Stimulated activated CD4-positive, alpha-beta T cell treated with anti-CD3 and anti-CD28 coated beads, Interleukin-15, amount 100 ng/mL, for 1 hour (primary cell): ENCODE data around the gene CDK5RAP2.

Experiments used
- DNase-seq, 2 donors: peaks; one replicate each; pipeline ENCODE4 v3.0.0-alpha.2; 2020; ENCODE audit warnings: low read depth in 1 of 2, low spot score in 1 of 2

Gene CDK5RAP2

GRCh38 chr9:120362446-120362845 is 217.5 kb downstream of the CDK5RAP2 start:
- DNase-seq, result no peak

- DNase-seq, result no peak
Measured at GRCh38 chr9:120361551-120361950, 218.4 kb downstream of the CDK5RAP2 start.

- DNase-seq, result no peak
Measured at GRCh38 chr9:120360510-120360909, 219.5 kb downstream of the CDK5RAP2 start.

- no peak for DNase-seq
Measured at GRCh38 chr9:120360046-120360445, 219.9 kb downstream of the CDK5RAP2 start.

GRCh38 chr9:120358877-120359276 is 221.1 kb downstream of the CDK5RAP2 start:
- DNase-seq, result no peak

GRCh38 chr9:120353506-120353905 is 226.5 kb downstream of the CDK5RAP2 start:
- no peak for DNase-seq

GRCh38 chr9:120351106-120351505 is 228.9 kb downstream of the CDK5RAP2 start:
- no peak for DNase-seq

- DNase-seq, result no peak
Measured at GRCh38 chr9:120350596-120350995, 229.4 kb downstream of the CDK5RAP2 start.

GRCh38 chr9:120348951-120349429 is 231.0 kb downstream of the CDK5RAP2 start:
- no peak for DNase-seq

GRCh38 chr9:120345379-120345778 is 234.6 kb downstream of the CDK5RAP2 start:
- DNase-seq, result no peak

- DNase-seq, result no peak
Measured at GRCh38 chr9:120344230-120344629, 235.7 kb downstream of the CDK5RAP2 start.

- DNase-seq, result no peak
Measured at GRCh38 chr9:120343416-120343815, 236.6 kb downstream of the CDK5RAP2 start.
